H9 (cell line): ENCODE measurements around the gene EFEMP1. TPM values are rescaled to one million over a fixed set of nuclear protein-coding genes. Genes with fewer than 3 reads are reported as not detected.

ENCODE experiments used
- DNase-seq: peaks from one replicate; pipeline ENCODE4 v3.0.0-alpha.2; 2017
- H2AFZ ChIP-seq: one replicate; pipeline ENCODE4 v1.6.1; 2013; ENCODE audit warnings: mild to moderate bottlenecking, low read length, control low read depth, moderate library complexity
- H2AK5ac ChIP-seq: 2 replicates; pipeline ENCODE4 v1.6.1; 2013; ENCODE audit warnings: low read length, control low read depth, mixed read lengths; ENCODE audit not compliant: insufficient read length
- H2BK120ac ChIP-seq: one replicate; pipeline ENCODE4 v1.6.1; 2013; ENCODE audit warnings: low read depth, mild to moderate bottlenecking, low read length, control low read depth, inconsistent platforms; ENCODE audit not compliant: poor library complexity, severe bottlenecking
- H2BK12ac ChIP-seq: 2 replicates; pipeline ENCODE4 v1.6.1; 2013; ENCODE audit warnings: low read length, control low read depth, mixed read lengths, low read depth; ENCODE audit not compliant: insufficient read length
- H2BK15ac ChIP-seq: 2 replicates; pipeline ENCODE4 v1.6.1; 2013; ENCODE audit warnings: low read depth, low read length, control low read depth
- H2BK20ac ChIP-seq: one replicate; pipeline ENCODE4 v1.6.1; 2013; ENCODE audit warnings: low read depth, mild to moderate bottlenecking, low read length, control low read depth, inconsistent platforms; ENCODE audit not compliant: poor library complexity, severe bottlenecking
- H2BK5ac ChIP-seq: 2 replicates; pipeline ENCODE4 v1.6.1; 2013; ENCODE audit warnings: low read length, control low read depth, mixed read lengths; ENCODE audit not compliant: insufficient read length
- H3K14ac ChIP-seq: 2 replicates; pipeline ENCODE4 v1.6.1; 2013; ENCODE audit warnings: low read length, control low read depth; ENCODE audit not compliant: insufficient read depth
- H3K18ac ChIP-seq: 2 replicates; pipeline ENCODE4 v1.6.1; 2013; ENCODE audit warnings: low read depth, mild to moderate bottlenecking, mixed read lengths, low read length, control low read depth; ENCODE audit not compliant: insufficient read length
- H3K23ac ChIP-seq: 2 replicates; pipeline ENCODE4 v1.6.1; 2013; ENCODE audit warnings: low read length, control low read depth, mixed read lengths, low read depth; ENCODE audit not compliant: insufficient read length
- H3K23me2 ChIP-seq: 2 replicates; pipeline ENCODE4 v1.6.1; 2013; ENCODE audit warnings: low read depth, mild to moderate bottlenecking, mixed read lengths, low read length, control low read depth; ENCODE audit not compliant: insufficient read length, poor library complexity, severe bottlenecking
- H3K27ac ChIP-seq: 2 replicates; pipeline ENCODE4 v1.5.1; 2013; ENCODE audit warnings: low read length, control low read depth, mixed read lengths, low read depth; ENCODE audit not compliant: insufficient read length
- H3K27me3 ChIP-seq: 2 replicates; pipeline ENCODE4 v1.6.1; 2013; ENCODE audit warnings: low read length, control low read depth, inconsistent platforms; ENCODE audit not compliant: insufficient read depth
- H3K4ac ChIP-seq: 2 replicates; pipeline ENCODE4 v1.6.1; 2013; ENCODE audit warnings: low read depth, mild to moderate bottlenecking, control low read depth, inconsistent platforms, low read length, moderate library complexity
- H3K4me1 ChIP-seq: 2 replicates; pipeline ENCODE4 v1.6.1; 2013; ENCODE audit warnings: low read length, control low read depth, inconsistent platforms; ENCODE audit not compliant: insufficient read depth
- H3K4me2 ChIP-seq: 2 replicates; pipeline ENCODE4 v1.6.1; 2013; ENCODE audit warnings: low read length, control low read depth, mixed read lengths; ENCODE audit not compliant: insufficient read length, insufficient read depth
- H3K56ac ChIP-seq: 2 replicates; pipeline ENCODE4 v1.6.1; 2013; ENCODE audit warnings: low read depth, mild to moderate bottlenecking, mixed read lengths, low read length, control low read depth; ENCODE audit not compliant: insufficient read length
- H3K79me1 ChIP-seq: 2 replicates; pipeline ENCODE4 v1.6.1; 2013; ENCODE audit warnings: low read depth, mild to moderate bottlenecking, moderate library complexity, low read length, control low read depth, inconsistent platforms; ENCODE audit not compliant: insufficient read depth, poor library complexity, severe bottlenecking
- H3K79me2 ChIP-seq: 2 replicates; pipeline ENCODE4 v1.6.1; 2013; ENCODE audit warnings: low read length, control low read depth, inconsistent platforms; ENCODE audit not compliant: insufficient read depth
- H3K9ac ChIP-seq: 2 replicates; pipeline ENCODE4 v1.6.1; 2013; ENCODE audit warnings: low read length, control low read depth, mixed read lengths; ENCODE audit not compliant: insufficient read length; ENCODE audit errors: extremely low read depth
- H3K9me3 ChIP-seq: one replicate; pipeline ENCODE4 v1.6.1; 2013; ENCODE audit warnings: low read depth, low read length, inconsistent platforms; ENCODE audit not compliant: control insufficient read depth
- H3T11ph ChIP-seq: one replicate; pipeline ENCODE4 v1.6.1; 2013; ENCODE audit warnings: mild to moderate bottlenecking, low read length, control low read depth, inconsistent platforms
- H4K20me1 ChIP-seq: one replicate; pipeline ENCODE4 v1.6.1; 2013; ENCODE audit not compliant: control insufficient read depth, insufficient read length, insufficient read depth
- H4K5ac ChIP-seq: 2 replicates; pipeline ENCODE4 v1.6.1; 2013; ENCODE audit warnings: low read depth, mild to moderate bottlenecking, mixed read lengths, low read length, control low read depth; ENCODE audit not compliant: insufficient read length
- H4K8ac ChIP-seq: replicated peaks from 2 replicates; pipeline ENCODE4 v1.6.1; 2013; ENCODE audit warnings: low read length, control low read depth, mixed read lengths, low read depth; ENCODE audit not compliant: insufficient read length
- H4K91ac ChIP-seq: 2 replicates; pipeline ENCODE4 v1.6.1; 2013; ENCODE audit warnings: low read depth, mild to moderate bottlenecking, moderate library complexity, mixed read lengths, low read length, control low read depth; ENCODE audit not compliant: insufficient read length
- H3K27ac Mint-ChIP-seq, 3 experiments: 2 replicates in 2 of 3; 3 replicates in 1 of 3; pipeline ENCODE4 v1.8.0; 2020 to 2021; ENCODE audit warnings: mixed read lengths in 3 of 3, mild to moderate bottlenecking in 1 of 3, moderate library complexity in 1 of 3
- H3K27me3 Mint-ChIP-seq: 2 replicates; pipeline ENCODE4 v1.8.0; 2021; ENCODE audit warnings: low read depth, mild to moderate bottlenecking, moderate library complexity, mixed read lengths
- H3K36me3 Mint-ChIP-seq, 3 experiments: 2 replicates in 2 of 3; 3 replicates in 1 of 3; pipeline ENCODE4 v1.8.0; 2020 to 2021; ENCODE audit warnings: low read depth in 3 of 3, mixed read lengths in 3 of 3; ENCODE audit not compliant: insufficient read depth in 1 of 3
- H3K4me1 Mint-ChIP-seq, 2 experiments: 2 replicates each; pipeline ENCODE4 v1.8.0; 2020; ENCODE audit warnings: mixed read lengths in 2 of 2
- H3K4me3 Mint-ChIP-seq, 2 experiments: 2 replicates in 1 of 2; 3 replicates in 1 of 2; pipeline ENCODE4 v1.8.0; 2020 to 2021; ENCODE audit warnings: mild to moderate bottlenecking in 2 of 2, mixed read lengths in 2 of 2, moderate library complexity in 1 of 2
- H3K9me3 Mint-ChIP-seq, 2 experiments: 2 replicates in 1 of 2; 3 replicates in 1 of 2; pipeline ENCODE4 v1.8.0; 2020; ENCODE audit warnings: mild to moderate bottlenecking in 2 of 2, mixed read lengths in 2 of 2, moderate library complexity in 1 of 2
- CTCF ChIP-seq: fragments of 200-600 bp; sonication (generic); conservative IDR thresholded peaks from 3 replicates; pipeline ENCODE4 v1.8.0; 2021; ENCODE audit warnings: antibody characterized with exemption, mild to moderate bottlenecking
- WGBS: extraction: QIAGEN DNeasy Blood & Tissue Kit; methylation state at CpG from one replicate; pipeline ENCODE4 v1.1.7; 2013; ENCODE audit warnings: missing lambda C conversion rate, low lambda C conversion rate, mixed read lengths; ENCODE audit not compliant: insufficient read length; ENCODE audit errors: extremely low coverage; 5-methylcytosine and 5-hydroxymethylcytosine counted together
- total RNA-seq: library from RNA; stranded (reverse); gene quantifications from 2 replicates; pipeline ENCODE4 v1.2.1, GENCODE V29; 2021

Gene EFEMP1
- total RNA-seq, 1 experiment from 2014 or later: 3.5 TPM

GRCh38 chr2:55914786-55915185 lies 8.8 kb downstream of the EFEMP1 start:
- TF ChIP-seq CTCF: no peak
- no peak overlapping the region for H4K5ac ChIP-seq
- H3K4me2 ChIP-seq: no peak overlapping the region
- H2AK5ac ChIP-seq: no peak overlapping the region
- no peaks in the 10 kb centered on the region for H3K23me2 ChIP-seq
- H3K4ac ChIP-seq: no peak overlapping the region
- H3K4me3 Mint-ChIP-seq: no peak overlapping the region
- H3K79me1 ChIP-seq: no peaks in the 10 kb centered on the region
- no peaks in the 10 kb centered on the region for H3K9me3 Mint-ChIP-seq
- no peak overlapping the region for H3K27ac ChIP-seq
- H3K23ac ChIP-seq: no peak overlapping the region
- no peak overlapping the region for H2BK20ac ChIP-seq
- peaks cover 4% of the 10 kb centered on the region; the same call in 1 of the 2 replicates for H3K27me3 Mint-ChIP-seq
- H3K27ac Mint-ChIP-seq: no peak overlapping the region
- no peaks in the 10 kb centered on the region for H3K9me3 ChIP-seq
- DNase-seq: no peak
- no peaks in the 10 kb centered on the region for H3K4me1 Mint-ChIP-seq
- no peak overlapping the region for H2BK12ac ChIP-seq
- H3K18ac ChIP-seq: no peak overlapping the region
- no peak overlapping the region for H2BK15ac ChIP-seq
- no peaks in the 10 kb centered on the region for H3K4me1 ChIP-seq
- no peak overlapping the region for H4K91ac ChIP-seq
- no peaks in the 10 kb centered on the region for H3K36me3 Mint-ChIP-seq
- no peaks in the 10 kb centered on the region for H4K20me1 ChIP-seq
- H3K56ac ChIP-seq: no peak overlapping the region
- H2AFZ ChIP-seq: no peak overlapping the region
- no CpG with 5 or more reads among the region's 1 CpG for WGBS
- no peak overlapping the region for H2BK120ac ChIP-seq
- H4K8ac ChIP-seq: no peak overlapping the region
- H3K27me3 ChIP-seq: no peaks in the 10 kb centered on the region
- H2BK5ac ChIP-seq: no peak overlapping the region
- H3K9ac ChIP-seq: no peak overlapping the region
- H3K79me2 ChIP-seq: no peaks in the 10 kb centered on the region
- H3T11ph ChIP-seq: no peak overlapping the region
- no peak overlapping the region for H3K14ac ChIP-seq
